Sigmoid colon (tissue), 7 donors: ENCODE results near the gene LMF1. TPM values are rescaled to one million over a fixed set of nuclear protein-coding genes. Genes with fewer than 3 reads are reported as not detected.

Source experiments
- DNase-seq: peaks from one replicate; pipeline ENCODE4 v3.0.0-alpha.2; 2019
- H3K27ac ChIP-seq, 4 donors: fragments of 200-600 bp; sonication (generic); one replicate each; pipeline ENCODE4 v1.5.1; 2016 to 2019; ENCODE audit warnings: mild to moderate bottlenecking in 1 of 4
- H3K27me3 ChIP-seq, 3 donors: fragments of 200-600 bp; sonication (generic); one replicate each; pipeline ENCODE4 v1.5.1; 2019; ENCODE audit warnings: mild to moderate bottlenecking in 1 of 3
- H3K36me3 ChIP-seq, 4 donors: fragments of 200-600 bp; sonication (generic); one replicate each; pipeline ENCODE4 v1.5.1; 2016 to 2019
- H3K4me1 ChIP-seq, 4 donors: fragments of 200-600 bp; sonication (generic); one replicate each; pipeline ENCODE4 v1.5.1; 2017 to 2019
- H3K4me3 ChIP-seq, 4 donors: fragments of 200-600 bp; sonication (generic); one replicate each; pipeline ENCODE4 v1.5.1; 2017 to 2019; ENCODE audit warnings: mild to moderate bottlenecking in 2 of 4, moderate library complexity in 1 of 4
- H3K9me3 ChIP-seq, 4 donors: fragments of 200-600 bp in 3 of 4; sonication (generic) in 3 of 4; one replicate each; pipeline versions ENCODE4 v1.5.1 to v1.6.1; 2013 to 2019
- EP300 ChIP-seq, 4 donors: sonication (generic); formaldehyde crosslinking; IDR thresholded peaks; one replicate each; pipeline ENCODE4 v1.6.1; 2017; ENCODE audit warnings: antibody characterized with exemption in 4 of 4
- POLR2A ChIP-seq, 2 donors: fragments of 450-650 bp; IDR thresholded peaks; one replicate each; pipeline ENCODE4 v1.6.1; 2016; ENCODE audit warnings: antibody characterized with exemption in 2 of 2, mild to moderate bottlenecking in 2 of 2, moderate library complexity in 2 of 2
- POLR2AphosphoS5 ChIP-seq, 4 donors: sonication (generic); formaldehyde crosslinking; IDR thresholded peaks; one replicate each; pipeline ENCODE4 v1.6.1; 2017; ENCODE audit warnings: antibody characterized with exemption in 4 of 4
- WGBS, 2 donors: extraction: QIAGEN DNeasy Blood & Tissue Kit; methylation state at CpG; one replicate each; pipeline ENCODE4 v1.1.7; 2013; 5-methylcytosine and 5-hydroxymethylcytosine counted together
- intact Hi-C: fragments of 100-400 bp; cut with DNase I; formaldehyde crosslinking; loops from one replicate; pipeline ENCODE4 v1.15.1; 2023
- polyA plus RNA-seq, 3 donors: library from polyadenylated mRNA; stranded (reverse); fragments of 200-250 nt; gene quantifications; one replicate each; pipeline ENCODE4 v1.2.3, GENCODE V29; 2013
- total RNA-seq, 4 donors: library from RNA; depleted of rRNA; stranded (reverse); fragments of >200 nt; gene quantifications; one replicate each; pipeline ENCODE4 v1.1.0, GENCODE V29; 2016
- TF ChIP-seq, protein P1 (sequence below), 4 experiments: fragments of 450-650 bp in 3 of 4; fragments of 200-600 bp in 1 of 4; IDR thresholded peaks; one replicate each; pipeline ENCODE4 v1.5.1; 2016 to 2019; ENCODE audit warnings: antibody characterized with exemption in 4 of 4, mild to moderate bottlenecking in 3 of 4, moderate library complexity in 2 of 4
- donor health status: healthy with polysubstance abuse.
- donor health status: Bipolar disorder and iron deficiency.
- donor health status: healthy.

The LMF1 gene
- total and polyA plus RNA-seq, 7 donors = 1.2 to 34.1 (median 19.9) TPM

DNA sequence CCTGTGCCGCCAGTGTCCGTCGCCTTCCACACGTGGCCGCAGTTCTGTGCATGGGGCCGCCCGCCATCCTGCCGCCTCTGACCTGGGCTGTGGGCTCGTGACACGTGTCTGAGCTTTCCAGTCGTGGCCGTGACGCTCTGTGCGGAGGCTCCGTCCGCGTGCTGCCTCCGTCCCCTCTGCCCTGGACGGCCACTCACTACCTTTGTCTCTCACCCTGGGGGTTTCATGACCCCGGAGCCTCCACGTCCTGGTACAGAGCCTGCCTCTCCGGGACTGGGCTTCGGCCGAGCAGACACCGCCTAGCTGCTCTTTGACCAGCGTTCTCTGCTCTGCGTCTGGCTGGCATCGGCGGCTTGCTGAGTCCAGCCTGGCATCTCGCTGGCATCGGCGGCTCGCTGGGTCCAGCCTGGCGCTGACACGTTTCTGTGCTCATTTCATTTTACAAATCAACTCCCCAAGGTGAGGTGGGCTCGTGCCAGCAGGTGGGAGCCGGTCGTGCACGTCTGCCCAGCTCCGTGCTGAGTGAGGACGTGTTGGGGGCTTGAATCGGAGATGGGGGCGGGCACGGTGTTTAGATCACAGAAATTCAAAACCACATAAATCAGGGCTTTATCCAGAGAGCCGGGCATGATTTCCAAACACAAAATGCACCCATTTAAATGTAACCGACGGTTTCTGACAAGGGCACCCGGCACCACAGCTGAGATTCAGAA lies 126.0 kb downstream of the LMF1 start:
- Histone ChIP-seq H3K9me3 (no peaks in the 10 kb centered on the region), H3K27ac (no peak overlapping the region), H3K4me1 (no peaks in the 10 kb centered on the region), H3K4me3 (no peak overlapping the region), H3K36me3 (no peaks in the 10 kb centered on the region), H3K27me3 (peaks cover 0 to 46% (median 13%) of the 10 kb centered on the region in 3 donors)
- intact Hi-C loops = no loop called here
- peak; percentile 56 for DNase-seq
- WGBS, 2 donors = 92 to 94% methylated on average over 48 of the region's 48 CpGs
- TF ChIP-seq, protein P1, sequence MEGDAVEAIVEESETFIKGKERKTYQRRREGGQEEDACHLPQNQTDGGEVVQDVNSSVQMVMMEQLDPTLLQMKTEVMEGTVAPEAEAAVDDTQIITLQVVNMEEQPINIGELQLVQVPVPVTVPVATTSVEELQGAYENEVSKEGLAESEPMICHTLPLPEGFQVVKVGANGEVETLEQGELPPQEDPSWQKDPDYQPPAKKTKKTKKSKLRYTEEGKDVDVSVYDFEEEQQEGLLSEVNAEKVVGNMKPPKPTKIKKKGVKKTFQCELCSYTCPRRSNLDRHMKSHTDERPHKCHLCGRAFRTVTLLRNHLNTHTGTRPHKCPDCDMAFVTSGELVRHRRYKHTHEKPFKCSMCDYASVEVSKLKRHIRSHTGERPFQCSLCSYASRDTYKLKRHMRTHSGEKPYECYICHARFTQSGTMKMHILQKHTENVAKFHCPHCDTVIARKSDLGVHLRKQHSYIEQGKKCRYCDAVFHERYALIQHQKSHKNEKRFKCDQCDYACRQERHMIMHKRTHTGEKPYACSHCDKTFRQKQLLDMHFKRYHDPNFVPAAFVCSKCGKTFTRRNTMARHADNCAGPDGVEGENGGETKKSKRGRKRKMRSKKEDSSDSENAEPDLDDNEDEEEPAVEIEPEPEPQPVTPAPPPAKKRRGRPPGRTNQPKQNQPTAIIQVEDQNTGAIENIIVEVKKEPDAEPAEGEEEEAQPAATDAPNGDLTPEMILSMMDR (IDR thresholded peaks at IDR 0.05) = no peak
- TF ChIP-seq POLR2AphosphoS5 (IDR thresholded peaks at IDR 0.05) = no peak
- TF ChIP-seq POLR2A (IDR thresholded peaks at IDR 0.05) = no peak
- no peak for TF ChIP-seq EP300 (IDR thresholded peaks at IDR 0.05)

DNA sequence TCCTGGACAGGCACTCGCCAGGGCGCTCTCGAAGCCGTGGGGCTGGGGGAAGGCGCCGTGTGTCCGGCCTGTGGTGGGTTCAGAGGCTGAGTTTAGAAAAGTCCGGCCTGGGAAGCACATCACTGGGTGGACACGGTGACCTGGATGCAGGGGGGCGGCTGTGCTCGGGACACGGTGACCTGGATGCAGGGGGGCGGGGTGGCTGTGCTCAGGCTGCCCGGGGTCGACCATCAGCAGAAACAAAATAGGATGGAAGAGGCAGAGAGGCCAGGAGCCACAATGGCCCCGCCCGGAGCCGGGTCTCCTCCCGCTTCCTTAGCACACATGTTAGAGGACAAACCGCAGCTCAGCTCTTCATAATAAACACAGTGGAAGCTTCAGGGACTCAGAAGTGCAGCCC lies 127.0 kb downstream of the LMF1 start:
- Histone ChIP-seq H3K4me1 (no peaks in the 10 kb centered on the region), H3K4me3 (no peak overlapping the region), H3K27me3 (peaks cover 0 to 56% (median 13%) of the 10 kb centered on the region in 3 donors), H3K36me3 (no peaks in the 10 kb centered on the region), H3K9me3 (no peaks in the 10 kb centered on the region), H3K27ac (no peak overlapping the region)
- TF ChIP-seq, protein P1 (IDR thresholded peaks at IDR 0.05) = no peak
- TF ChIP-seq POLR2A (IDR thresholded peaks at IDR 0.05) = no peak
- TF ChIP-seq EP300 (IDR thresholded peaks at IDR 0.05) = no peak
- no peak for TF ChIP-seq POLR2AphosphoS5 (IDR thresholded peaks at IDR 0.05)
- no peak for DNase-seq
- WGBS, 2 donors = 82 to 88% methylated on average over 20 of the region's 20 CpGs
- intact Hi-C loops = no loop called here

GRCh38 chr16:842711-843560 lies 127.8 kb downstream of the LMF1 start:
- Histone ChIP-seq H3K4me3 (no peak overlapping the region), H3K9me3 (no peaks in the 10 kb centered on the region), H3K27ac (no peak overlapping the region), H3K27me3 (peaks cover 0 to 61% (median 13%) of the 10 kb centered on the region in 3 donors), H3K4me1 (no peaks in the 10 kb centered on the region), H3K36me3 (no peaks in the 10 kb centered on the region)
- TF ChIP-seq POLR2A (IDR thresholded peaks at IDR 0.05) (no peak), EP300 (IDR thresholded peaks at IDR 0.05) (no peak), POLR2AphosphoS5 (IDR thresholded peaks at IDR 0.05) (no peak)
- TF ChIP-seq, protein P1 (IDR thresholded peaks at IDR 0.05) = no peak
- no peak for DNase-seq
- intact Hi-C loops = no loop called here
- WGBS, 2 donors = 70 to 84% methylated on average over 33 of the region's 33 CpGs

- Histone ChIP-seq H3K27me3 (peaks cover 0 to 61% (median 13%) of the 10 kb centered on the region in 3 donors), H3K4me1 (no peaks in the 10 kb centered on the region), H3K27ac (no peak overlapping the region), H3K9me3 (peaks cover 0 to 2% (median under 1%) of the 10 kb centered on the region in 4 donors), H3K4me3 (no peak overlapping the region), H3K36me3 (no peaks in the 10 kb centered on the region)
- DNase-seq = no peak
- intact Hi-C loops = no loop called here
- TF ChIP-seq EP300 (IDR thresholded peaks at IDR 0.05) = no peak
- TF ChIP-seq, protein P1 (IDR thresholded peaks at IDR 0.05) = no peak
- no peak for TF ChIP-seq POLR2AphosphoS5 (IDR thresholded peaks at IDR 0.05)
- TF ChIP-seq POLR2A (IDR thresholded peaks at IDR 0.05) = no peak
- 67 to 68% methylated on average over 19 of the region's 19 CpGs for WGBS, 2 donors
Measured at GRCh38 chr16:842061-842476, 128.7 kb downstream of the LMF1 start.
